Measurements from ENCODE around the gene NNAT. TPM values are rescaled to one million over a fixed set of nuclear protein-coding genes. Genes with fewer than 3 reads are reported as not detected.
A peak's percentile ranks its signal among the peaks of the same experiment; 100 is the strongest.

NNAT gene
- total RNA-seq, 1 donor from 2014 or later: 0.16 TPM

GRCh38 chr20:37510226-37510625 is 10.8 kb upstream of the NNAT start:
- intact Hi-C loops (cut with micrococcal nuclease): no loop called here
- no peaks in the 10 kb centered on the region for H3K27me3 Mint-ChIP-seq
- H3K4me3 Mint-ChIP-seq: no peak overlapping the region
- H3K9me3 Mint-ChIP-seq: no peaks in the 10 kb centered on the region
- no peaks in the 10 kb centered on the region for H3K4me1 Mint-ChIP-seq
- DNase-seq: no peak
- H3K36me3 Mint-ChIP-seq (ENCODE audit: low read depth): peaks cover 9% of the 10 kb centered on the region
- no peak overlapping the region for H3K27ac Mint-ChIP-seq

GRCh38 chr20:37511610-37512275 is 9.3 kb upstream of the NNAT start:
- no peaks in the 10 kb centered on the region for H3K9me3 Mint-ChIP-seq
- DNase-seq: no peak
- H3K4me3 Mint-ChIP-seq: no peak overlapping the region
- no peak overlapping the region for H3K27ac Mint-ChIP-seq
- no peaks in the 10 kb centered on the region for H3K4me1 Mint-ChIP-seq
- no peaks in the 10 kb centered on the region for H3K27me3 Mint-ChIP-seq
- intact Hi-C loops (cut with micrococcal nuclease): no loop called here
- peaks cover 9% of the 10 kb centered on the region for H3K36me3 Mint-ChIP-seq (ENCODE audit: low read depth)

GRCh38 chr20:37513779-37514359 is 7.2 kb upstream of the NNAT start:
- DNase-seq: no peak
- H3K9me3 Mint-ChIP-seq: no peaks in the 10 kb centered on the region
- H3K27me3 Mint-ChIP-seq: no peaks in the 10 kb centered on the region
- no peak overlapping the region for H3K4me3 Mint-ChIP-seq
- H3K27ac Mint-ChIP-seq: no peak overlapping the region
- H3K36me3 Mint-ChIP-seq (ENCODE audit: low read depth): peaks cover 19% of the 10 kb centered on the region
- intact Hi-C loops (cut with micrococcal nuclease): no loop called here
- H3K4me1 Mint-ChIP-seq: peaks cover 5% of the 10 kb centered on the region

GRCh38 chr20:37515876-37516275 is 5.2 kb upstream of the NNAT start:
- Mint-ChIP-seq H3K4me1 (peaks cover 10% of the 10 kb centered on the region), H3K27me3 (no peaks in the 10 kb centered on the region), H3K27ac (no peak overlapping the region), H3K36me3 (ENCODE audit: low read depth) (peaks cover 25% of the 10 kb centered on the region), H3K9me3 (no peaks in the 10 kb centered on the region), H3K4me3 (no peak overlapping the region)
- intact Hi-C loops (cut with micrococcal nuclease): no loop called here
- no peak for DNase-seq

- H3K9me3 Mint-ChIP-seq: no peaks in the 10 kb centered on the region
- intact Hi-C loops (cut with micrococcal nuclease): no loop called here
- DNase-seq: no peak
- no peak overlapping the region for H3K27ac Mint-ChIP-seq
- H3K4me3 Mint-ChIP-seq: no peak overlapping the region
- H3K27me3 Mint-ChIP-seq: peaks cover 2% of the 10 kb centered on the region
- H3K4me1 Mint-ChIP-seq: peaks cover 10% of the 10 kb centered on the region
- H3K36me3 Mint-ChIP-seq (ENCODE audit: low read depth): peaks cover 22% of the 10 kb centered on the region
These were observed 4.0 kb upstream of the NNAT start for GRCh38 chr20:37516811-37517750.

GRCh38 chr20:37518059-37518458 is 3.0 kb upstream of the NNAT start:
- intact Hi-C loops (cut with micrococcal nuclease): no loop called here
- no peaks in the 10 kb centered on the region for H3K9me3 Mint-ChIP-seq
- peaks cover 22% of the 10 kb centered on the region for H3K36me3 Mint-ChIP-seq (ENCODE audit: low read depth)
- no peak overlapping the region for H3K27ac Mint-ChIP-seq
- peaks cover 10% of the 10 kb centered on the region for H3K4me1 Mint-ChIP-seq
- H3K4me3 Mint-ChIP-seq: no peak overlapping the region
- H3K27me3 Mint-ChIP-seq: peaks cover 2% of the 10 kb centered on the region
- no peak for DNase-seq

GRCh38 chr20:37518606-37519507 is 2.2 kb upstream of the NNAT start:
- no peak overlapping the region for H3K27ac Mint-ChIP-seq
- peaks cover 2% of the 10 kb centered on the region for H3K27me3 Mint-ChIP-seq
- H3K36me3 Mint-ChIP-seq (ENCODE audit: low read depth): peaks cover 24% of the 10 kb centered on the region
- intact Hi-C loops (cut with micrococcal nuclease): no loop called here
- no peak overlapping the region for H3K4me3 Mint-ChIP-seq
- no peak for DNase-seq
- no peaks in the 10 kb centered on the region for H3K9me3 Mint-ChIP-seq
- peaks cover 14% of the 10 kb centered on the region for H3K4me1 Mint-ChIP-seq

GRCh38 chr20:37519508-37520418 is 1.3 kb upstream of the NNAT start:
- DNase-seq: no peak
- Mint-ChIP-seq H3K27ac (no peak overlapping the region), H3K27me3 (peaks cover 2% of the 10 kb centered on the region), H3K36me3 (ENCODE audit: low read depth) (peaks cover 24% of the 10 kb centered on the region), H3K4me1 (peaks cover 20% of the 10 kb centered on the region), H3K9me3 (no peaks in the 10 kb centered on the region), H3K4me3 (peak overlapping the region; percentile 47)
- intact Hi-C loops (cut with micrococcal nuclease): loop anchor here (10.0 kb wide), 2 partner anchors 945 to 1055 kb away; partner anchors contain the start of gene TGIF2

- H3K9me3 Mint-ChIP-seq: no peaks in the 10 kb centered on the region
- intact Hi-C loops (cut with micrococcal nuclease): loop anchor here (10.0 kb wide), 2 partner anchors 946 to 1056 kb away; partner anchors contain the start of gene TGIF2
- peak overlapping the region; percentile 47 for H3K4me3 Mint-ChIP-seq
- H3K4me1 Mint-ChIP-seq: peaks cover 27% of the 10 kb centered on the region
- H3K27ac Mint-ChIP-seq: no peak overlapping the region
- DNase-seq: no peak
- peaks cover 20% of the 10 kb centered on the region for H3K36me3 Mint-ChIP-seq (ENCODE audit: low read depth)
- peaks cover 2% of the 10 kb centered on the region for H3K27me3 Mint-ChIP-seq
These were observed 563 bp upstream of the NNAT start for GRCh38 chr20:37520419-37520955.

GRCh38 chr20:37522260-37523011 is 1.4 kb downstream of the NNAT start:
- no peak overlapping the region for H3K27ac Mint-ChIP-seq
- DNase-seq: no peak
- peaks cover 39% of the 10 kb centered on the region for H3K4me1 Mint-ChIP-seq
- no peaks in the 10 kb centered on the region for H3K9me3 Mint-ChIP-seq
- H3K36me3 Mint-ChIP-seq (ENCODE audit: low read depth): peaks cover 21% of the 10 kb centered on the region
- intact Hi-C loops (cut with micrococcal nuclease): loop anchor here (10.0 kb wide), 2 partner anchors 948 to 1058 kb away; partner anchors contain the start of gene TGIF2
- H3K27me3 Mint-ChIP-seq: peaks cover 2% of the 10 kb centered on the region
- no peak overlapping the region for H3K4me3 Mint-ChIP-seq

- no peak for DNase-seq
- Mint-ChIP-seq H3K4me3 (no peak overlapping the region), H3K4me1 (peaks cover 39% of the 10 kb centered on the region), H3K9me3 (no peaks in the 10 kb centered on the region), H3K27ac (no peak overlapping the region), H3K27me3 (peaks cover 2% of the 10 kb centered on the region), H3K36me3 (ENCODE audit: low read depth) (peaks cover 20% of the 10 kb centered on the region)
- intact Hi-C loops (cut with micrococcal nuclease): loop anchor here (10.0 kb wide), 2 partner anchors 948 to 1058 kb away; partner anchors contain the start of gene TGIF2
These were observed 2.0 kb downstream of the NNAT start for GRCh38 chr20:37523012-37523391.

All from activated CD4-positive, alpha-beta T cell treated with anti-CD3 and anti-CD28 coated beads, Interleukin-2, amount 10 ng/mL, durations not matched to agents 24 days and 14 days (primary cell).